HG03575 (cell line): ENCODE data around the gene TUBA4A.

Experiments
- ATAC-seq: cut with Tn5 transposase; IDR thresholded peaks from one replicate; pipeline ENCODE4 v1.9.1; 2021; ENCODE audit not compliant: unreplicated experiment, insufficient number of reproducible peaks, low FRiP score; ENCODE audit errors: extremely low read depth

TUBA4A gene

DNA sequence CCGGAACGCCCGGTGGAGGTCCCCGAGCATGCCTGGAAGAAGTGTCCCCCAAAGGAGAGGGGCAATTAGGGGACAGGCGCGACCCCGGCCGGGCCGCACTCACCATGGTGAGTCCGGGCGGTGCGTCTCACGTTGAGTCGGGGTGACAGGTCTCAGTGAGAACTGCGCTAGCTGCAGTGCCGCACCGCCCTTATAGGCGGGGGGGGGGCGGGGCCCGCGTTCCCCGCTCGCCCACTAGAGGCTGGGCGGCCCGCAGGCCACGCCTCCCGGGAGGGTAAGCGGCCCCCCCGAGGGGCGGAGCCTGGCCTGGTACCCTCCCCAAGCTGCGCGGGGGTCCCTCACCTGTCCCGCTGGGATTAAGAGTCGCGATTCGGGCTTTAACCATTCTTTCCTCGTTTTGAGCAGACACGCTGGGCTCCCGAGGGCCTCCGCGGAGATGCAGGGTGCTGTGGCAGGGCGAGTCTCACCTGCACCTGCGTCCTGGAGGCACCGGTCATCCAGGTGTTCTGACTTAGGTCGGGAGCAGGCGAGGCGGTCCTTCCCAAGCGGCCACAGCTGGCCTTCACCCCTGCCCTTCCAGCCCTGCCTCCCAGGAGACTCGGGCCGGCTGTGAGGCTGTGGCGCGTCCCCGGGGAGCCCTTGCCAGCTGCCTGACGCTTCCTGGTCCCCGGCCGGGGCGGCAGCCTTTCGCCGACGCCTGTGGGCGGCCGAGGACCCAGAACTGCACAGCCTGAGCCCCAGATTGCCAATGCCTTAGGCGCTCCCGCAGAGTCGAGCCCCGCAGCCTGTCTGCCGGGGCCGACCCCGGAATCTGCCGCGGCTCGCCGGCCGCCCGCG is at the start of gene TUBA4A:
TUBA4A (minus strand) TSS at position 166 of the 837 bp plus-strand sequence; CDS start at position 106, 60 bp downstream.
- ATAC-seq, result no peak

DNA sequence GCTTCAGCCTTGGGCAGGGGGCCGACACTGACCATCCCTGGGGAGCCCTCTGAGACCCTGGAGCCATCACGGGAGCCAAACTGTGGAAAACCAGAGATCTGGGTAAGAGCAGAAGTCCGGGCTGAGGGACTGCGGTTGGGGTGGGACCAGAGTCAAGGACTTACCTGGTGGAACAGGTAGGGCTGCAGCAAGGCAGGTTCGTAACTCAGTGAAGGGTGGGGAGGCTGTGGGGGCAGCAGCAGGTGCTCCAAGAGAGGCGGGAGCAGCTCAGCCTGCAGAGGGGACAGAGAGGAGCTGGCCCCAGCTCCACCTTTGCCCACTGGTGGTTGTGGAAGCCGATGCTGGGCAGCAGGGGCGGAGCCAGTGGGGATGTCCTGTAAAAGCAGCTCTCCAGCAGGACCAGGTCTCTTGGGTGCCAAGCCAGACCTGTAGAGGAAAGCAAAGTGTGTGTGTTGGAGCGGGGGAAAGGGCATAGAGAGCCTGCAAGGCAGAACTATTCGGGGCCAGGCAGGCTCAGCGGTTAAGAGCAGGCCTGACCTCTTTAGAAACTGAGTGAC is 48.8 kb upstream of the TUBA4A start:
- no peak for ATAC-seq

DNA sequence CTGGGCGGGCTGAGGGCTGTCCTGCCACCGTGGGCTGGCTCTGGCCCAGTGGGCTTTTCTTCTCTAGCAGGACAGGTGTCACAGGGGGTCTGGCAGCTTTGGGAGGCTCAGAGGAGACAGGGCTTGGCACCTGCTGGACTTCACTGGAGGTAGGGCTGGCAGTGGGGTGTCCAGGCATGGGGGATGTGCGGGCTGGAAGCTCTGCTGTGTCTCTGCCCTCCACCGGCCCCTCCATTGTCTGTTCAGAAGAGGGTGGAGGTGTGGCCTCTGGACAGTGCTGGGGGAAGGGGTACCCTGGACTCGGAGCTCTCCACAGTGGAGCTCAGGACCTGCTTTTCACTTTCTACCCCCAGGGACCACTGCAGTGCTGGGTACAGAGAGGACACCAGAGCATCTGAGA is 46.3 kb upstream of the TUBA4A start:
- no peak for ATAC-seq

DNA sequence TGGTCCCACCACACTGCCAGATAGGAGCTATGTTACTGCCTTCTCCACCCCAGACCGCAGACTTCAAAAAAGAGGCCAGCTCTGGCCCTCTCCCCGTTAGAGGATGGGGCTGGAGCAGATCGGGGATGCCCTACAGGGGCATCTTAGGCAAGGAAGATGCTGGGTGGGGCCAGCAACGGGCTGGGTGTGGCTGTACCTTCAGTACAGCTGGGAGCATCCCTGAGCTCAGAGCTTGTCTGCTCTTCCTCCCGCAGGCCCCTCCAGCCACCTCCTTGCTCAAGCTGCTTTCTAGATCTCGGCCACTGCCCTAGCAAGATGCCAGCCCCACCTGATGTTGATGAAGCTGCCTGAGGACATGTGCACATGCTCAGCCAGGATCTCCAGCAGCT is 45.6 kb upstream of the TUBA4A start:
- no peak for ATAC-seq

DNA sequence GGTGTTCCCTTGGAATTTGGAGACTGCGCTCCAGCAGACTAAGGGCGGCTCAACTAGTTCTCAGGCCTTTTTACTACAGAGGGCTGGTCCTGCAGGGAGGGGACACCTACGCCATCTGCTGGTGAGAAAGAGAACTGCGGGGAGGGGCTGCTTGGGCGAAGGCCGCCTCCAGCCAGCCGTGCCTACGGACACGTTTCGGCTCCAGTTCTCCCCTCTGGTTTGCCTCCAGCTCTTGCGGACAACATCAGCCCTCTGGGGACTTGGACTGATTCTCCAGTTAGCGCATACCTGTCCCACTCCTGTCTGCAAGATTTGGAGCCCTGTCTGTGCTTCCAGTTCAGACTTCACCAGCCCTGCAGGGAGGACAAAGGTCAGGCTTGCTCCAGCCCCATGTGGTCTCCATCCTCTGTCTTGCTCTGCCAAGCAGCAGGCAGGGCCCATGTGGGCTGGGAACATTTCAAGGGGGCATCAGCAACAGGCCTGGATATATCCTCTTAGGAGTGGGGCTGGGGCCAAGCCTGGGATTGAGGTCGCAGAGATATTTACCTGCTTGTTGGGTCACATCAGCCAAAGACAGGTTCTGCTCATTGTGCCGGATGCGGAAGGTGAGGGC is 45.1 kb upstream of the TUBA4A start:
- no peak for ATAC-seq

DNA sequence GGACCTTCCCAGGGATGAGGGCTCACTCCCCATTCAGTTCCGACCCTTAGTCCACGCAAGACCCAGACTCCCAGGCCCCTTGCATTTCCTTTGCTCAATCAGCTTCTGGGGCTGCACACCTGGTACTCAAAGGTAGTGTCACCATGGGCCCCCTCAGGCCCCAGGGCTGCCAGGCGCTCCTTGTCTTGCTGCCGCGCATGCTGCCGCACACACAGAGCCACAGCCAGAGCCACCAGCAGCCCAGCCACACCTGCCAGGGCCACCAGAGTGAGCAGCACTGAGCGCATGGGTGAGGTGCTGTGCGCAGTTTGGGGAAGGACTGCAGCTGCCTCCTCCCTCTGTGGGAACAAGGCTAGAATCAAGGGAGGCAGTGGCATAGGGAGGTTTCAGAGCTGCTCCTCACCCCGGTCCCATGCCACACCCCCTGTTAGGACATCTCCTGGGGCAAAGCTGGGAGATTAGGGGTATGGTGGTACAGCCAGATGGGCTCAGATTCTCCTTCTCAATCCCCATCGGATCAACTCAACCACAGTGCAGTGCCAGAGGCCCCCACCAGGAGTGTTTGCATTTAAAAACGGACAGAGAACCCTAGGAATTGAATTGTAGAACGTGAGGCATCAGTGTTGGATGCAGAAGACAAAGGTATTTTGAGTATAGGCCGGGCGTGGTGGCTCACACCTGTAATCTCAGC is 44.2 kb upstream of the TUBA4A start:
- ATAC-seq, result no peak

DNA sequence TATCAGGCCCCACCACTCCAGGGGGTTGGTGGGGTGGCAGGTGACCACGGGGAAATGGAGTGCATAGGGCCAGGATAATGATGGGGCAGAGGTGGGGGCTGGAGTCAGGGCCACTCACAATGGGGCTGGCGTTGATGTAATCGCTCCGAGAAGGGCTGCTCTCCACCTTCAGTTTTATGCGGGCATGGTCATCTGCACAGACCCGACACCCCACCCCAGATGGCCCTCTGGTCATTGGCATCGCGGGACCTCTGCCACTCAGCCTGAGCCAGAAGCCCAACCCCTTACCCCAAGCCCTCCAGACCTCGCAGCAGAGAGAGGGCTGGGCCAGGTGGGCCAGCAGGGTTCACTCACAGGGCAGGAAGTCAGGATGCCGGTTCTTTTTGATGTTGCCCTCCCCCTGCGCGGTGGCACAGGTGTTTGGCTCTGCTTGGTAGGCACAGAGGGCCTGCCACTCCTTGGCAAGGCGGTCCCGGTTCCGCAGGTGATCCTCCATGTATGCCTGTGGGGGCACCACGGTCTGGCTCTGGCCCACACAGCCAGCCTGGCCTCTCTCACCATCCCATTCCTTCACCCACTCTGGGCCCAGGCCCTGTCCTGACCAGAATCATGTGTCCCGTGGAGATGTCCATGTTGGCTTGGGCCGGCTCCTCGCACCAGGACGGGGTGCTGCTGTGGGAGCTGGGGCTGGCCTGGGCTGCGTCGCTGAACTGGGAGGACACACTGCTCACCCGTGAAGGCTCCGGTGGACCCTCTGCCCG is 43.1 kb upstream of the TUBA4A start:
- ATAC-seq, result no peak

DNA sequence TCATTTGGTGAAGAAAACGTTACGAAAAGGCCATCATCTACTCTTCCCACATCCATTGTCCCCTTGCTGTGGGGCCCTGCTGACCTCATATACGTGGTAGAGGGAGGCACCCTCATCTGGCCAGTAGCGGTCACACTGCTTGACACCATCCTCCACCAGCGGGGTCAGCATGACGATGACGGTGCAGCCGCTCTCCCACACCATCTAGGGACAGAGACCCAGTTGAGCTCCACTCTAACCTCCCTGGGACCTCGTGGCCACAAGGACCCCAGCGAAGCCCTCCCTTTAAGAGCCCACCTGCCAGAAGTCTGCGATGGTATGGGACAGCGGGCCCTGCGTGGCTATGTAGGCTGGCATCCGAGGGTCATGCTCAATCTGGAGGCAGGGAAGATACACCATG is 42.4 kb upstream of the TUBA4A start:
- no peak for ATAC-seq

DNA sequence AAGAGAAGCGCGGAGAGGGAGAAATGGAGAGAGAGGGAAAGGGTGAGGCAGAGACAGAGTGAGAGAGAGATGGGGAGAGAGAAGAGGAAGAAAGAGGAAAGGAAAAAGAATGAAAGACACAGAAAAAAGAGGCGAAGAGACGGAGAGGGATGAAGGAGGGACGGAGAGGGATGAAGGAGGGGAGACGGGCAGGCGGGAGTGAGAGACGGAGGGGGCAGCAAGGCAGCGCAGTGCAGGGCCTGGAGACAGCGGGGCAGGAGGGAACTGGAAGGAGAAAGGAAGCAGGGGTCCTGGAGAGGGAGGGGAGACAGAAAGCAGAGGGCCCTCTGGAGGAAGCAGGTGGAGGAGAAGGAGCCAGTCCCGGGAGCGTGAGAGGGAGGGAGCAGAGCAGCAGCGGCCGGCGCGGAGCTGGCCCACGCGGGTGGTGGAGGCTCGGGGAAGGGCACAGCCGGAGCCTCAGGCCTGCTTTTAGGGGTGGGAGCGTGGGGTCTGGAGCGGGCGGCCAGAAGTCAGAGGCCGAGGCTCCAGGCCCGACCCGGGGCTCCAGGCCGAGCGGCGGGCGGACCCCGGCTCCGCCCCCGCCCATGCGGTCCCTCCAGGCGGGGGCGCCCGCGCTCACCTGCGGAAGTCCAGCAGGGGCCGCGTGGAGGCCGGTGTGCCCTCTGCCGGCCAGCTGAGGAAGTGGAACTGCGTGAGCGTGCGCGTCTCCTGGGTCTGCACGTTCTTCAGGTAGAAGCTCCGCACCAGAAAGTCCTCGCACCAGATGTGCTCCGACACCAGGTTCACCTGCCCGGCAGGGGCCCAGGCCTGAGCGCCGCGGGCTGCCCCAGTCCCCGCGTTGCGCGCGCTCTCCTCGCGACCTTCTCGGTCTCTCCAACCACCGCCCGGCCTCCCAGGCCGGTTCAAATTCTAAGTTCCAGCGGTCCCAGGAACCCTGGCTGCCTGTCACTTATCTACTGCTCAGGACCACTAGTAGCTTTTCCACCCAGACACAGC is 40.9 kb upstream of the TUBA4A start:
- peak; percentile 67 for ATAC-seq

DNA sequence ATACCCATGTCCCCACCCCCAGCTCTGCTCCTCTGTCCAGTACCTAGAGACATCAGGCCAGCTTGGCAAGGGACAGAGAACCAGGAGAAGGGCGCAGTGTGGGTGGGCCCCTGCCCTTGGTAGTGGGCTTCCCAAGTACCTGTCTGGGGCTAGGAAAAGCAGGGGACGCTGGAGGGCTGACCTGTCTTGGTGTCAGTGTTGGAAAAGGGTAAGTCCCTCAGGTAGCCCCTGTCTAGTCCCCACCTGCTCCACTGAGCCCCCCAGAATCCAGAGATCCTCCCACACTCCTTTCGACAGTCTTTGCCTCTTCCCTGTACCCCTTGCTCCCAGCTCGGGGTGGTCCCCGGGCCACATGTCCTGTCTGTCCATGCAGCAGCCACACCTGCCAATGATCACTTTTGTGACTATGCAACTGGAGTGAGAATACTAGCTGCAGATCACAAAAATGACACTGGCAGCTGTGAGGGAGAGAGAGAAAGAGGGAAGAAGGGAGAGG is 40.1 kb upstream of the TUBA4A start:
- no peak for ATAC-seq

DNA sequence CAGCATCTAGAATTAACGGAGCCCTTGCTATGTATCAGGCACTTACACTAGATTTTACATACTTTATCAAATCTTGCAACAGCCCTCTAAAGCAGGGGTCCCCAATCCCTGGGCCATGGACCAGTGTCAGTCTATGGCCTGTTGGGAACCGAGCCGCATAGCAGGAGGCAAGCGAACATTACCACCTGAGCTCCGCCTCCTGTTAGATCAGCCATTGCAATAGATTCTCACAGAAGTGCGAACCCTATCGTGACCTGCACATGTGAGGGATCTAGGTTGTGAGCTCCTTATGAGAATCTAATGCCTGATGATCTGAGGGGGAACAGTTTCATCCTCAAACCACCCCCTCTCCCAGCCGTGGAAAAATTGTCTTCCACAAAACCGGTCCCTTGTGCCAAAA is 38.9 kb upstream of the TUBA4A start:
- ATAC-seq, result no peak

DNA sequence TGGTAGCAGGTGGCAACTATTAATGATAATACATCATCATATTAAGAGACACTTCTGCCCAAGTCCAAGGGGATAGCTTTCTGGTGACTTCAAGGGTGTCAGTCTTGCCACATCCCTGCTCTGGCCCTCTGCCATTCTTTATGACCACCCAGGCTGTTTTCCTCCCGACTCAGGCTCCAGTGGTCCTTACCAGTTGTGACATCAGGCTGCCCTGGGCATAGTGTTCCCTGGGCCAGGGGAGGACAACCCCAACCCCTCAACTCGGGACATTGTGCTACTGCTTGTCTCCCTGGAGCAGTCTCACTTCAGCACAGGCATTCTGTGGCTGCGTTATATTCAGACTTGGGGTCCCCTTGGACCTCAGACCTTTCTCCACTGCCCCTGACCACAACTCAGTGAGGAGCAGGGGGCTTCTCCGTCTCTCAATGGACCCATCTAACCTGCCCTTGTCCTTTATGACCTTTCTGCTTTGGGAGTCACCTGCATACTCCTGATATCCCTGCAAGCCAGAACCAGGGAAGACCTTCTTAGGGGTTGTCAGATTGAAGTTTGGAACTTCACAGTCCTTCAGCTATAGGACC is 38.3 kb upstream of the TUBA4A start:
- ATAC-seq, result no peak

DNA sequence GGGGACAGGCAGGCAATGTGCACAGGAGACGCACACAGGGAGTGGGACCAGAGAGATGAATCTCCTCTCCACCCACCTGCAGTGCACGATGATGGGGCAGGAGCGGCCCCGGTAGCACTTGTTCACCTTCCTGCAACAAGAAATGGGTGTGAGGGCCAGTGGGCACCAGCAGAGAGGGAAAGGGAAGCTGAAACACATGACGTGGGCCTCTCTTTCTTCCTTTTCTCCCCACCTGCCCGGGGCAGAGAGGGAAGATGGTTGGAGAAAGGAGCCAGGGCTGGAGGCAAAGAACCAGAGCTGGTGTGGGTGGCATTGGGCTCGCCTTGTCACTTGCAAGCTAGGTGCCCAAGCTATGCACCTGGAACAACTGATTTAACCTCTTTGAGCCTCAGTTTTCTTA is 37.7 kb upstream of the TUBA4A start:
- ATAC-seq, result no peak

DNA sequence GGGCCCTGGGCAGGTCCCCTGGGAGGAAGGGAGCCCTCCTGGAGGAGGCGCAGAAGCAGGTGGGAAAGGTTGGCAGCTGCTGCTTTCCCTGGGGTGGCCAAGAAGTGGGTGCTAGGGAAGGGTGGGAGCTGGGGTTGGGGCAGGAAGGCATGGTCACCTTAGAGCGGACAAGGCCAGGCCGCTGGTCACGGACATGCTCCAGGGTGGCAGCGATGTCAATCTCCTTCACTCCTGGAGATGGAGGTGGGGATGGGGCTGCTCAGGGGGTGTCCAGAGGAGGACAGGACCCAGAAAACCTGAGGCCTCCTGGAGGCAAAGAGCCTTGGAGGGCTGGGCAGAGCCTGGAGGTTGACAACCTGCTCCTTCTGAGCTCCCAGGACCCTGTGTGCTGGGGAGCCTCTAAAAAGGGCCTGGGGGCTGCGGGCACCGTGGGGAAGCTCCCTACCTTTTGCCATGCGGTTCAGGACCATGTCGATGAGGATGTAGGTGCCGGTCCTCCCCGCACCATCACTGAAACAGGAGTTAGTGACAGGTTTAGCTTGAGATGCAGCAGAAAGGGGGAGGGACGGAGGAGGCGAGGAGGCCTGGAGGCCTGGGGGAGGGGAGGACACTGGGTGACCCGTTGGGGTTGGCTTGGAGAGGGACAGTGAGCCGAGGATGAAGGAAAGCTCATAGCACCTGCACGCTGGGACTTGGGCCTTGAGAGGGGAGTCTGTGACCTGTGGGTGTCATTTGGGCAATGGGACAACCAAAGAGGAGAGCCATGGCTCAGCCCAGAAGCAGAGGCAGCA is 36.9 kb upstream of the TUBA4A start:
- no peak for ATAC-seq

DNA sequence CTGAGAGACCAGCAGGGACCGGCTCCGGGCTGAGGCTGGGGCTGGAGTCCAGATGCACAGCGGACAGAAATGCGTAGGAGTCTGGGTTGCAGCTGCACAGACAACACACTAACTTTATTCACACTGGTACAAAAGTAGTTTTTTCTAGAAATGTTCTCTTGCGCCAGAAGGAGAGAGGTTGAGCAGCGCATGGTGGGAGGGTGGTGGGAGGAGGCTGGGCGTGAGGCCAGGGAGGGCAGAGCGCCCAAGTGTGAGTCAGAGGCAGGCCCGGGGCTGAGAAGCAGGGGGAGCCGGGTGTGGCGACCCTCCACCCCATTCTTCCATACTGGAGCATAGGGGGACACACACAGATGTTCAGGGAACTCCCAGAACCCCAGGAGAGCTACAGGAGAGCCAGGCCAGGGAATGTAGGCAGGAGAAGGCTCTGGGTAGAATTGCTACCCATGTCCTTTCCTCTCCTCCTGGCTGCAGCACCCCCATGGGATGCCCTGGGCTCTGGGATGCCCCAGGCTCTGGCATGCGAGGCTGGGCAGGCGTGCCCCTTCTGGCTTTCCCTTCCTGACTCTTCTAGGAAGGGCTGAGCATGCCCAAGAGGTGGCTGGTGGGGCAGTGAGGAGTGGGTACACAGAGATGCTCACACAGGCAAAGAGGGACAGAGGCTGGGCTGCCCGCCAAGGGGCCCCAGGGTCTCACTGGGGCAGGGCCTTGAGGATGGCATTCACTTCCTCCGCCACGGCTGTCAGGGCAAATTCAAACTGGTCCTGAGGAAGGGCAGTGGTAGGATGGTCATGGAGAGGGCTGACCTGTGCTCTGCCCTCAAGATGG is 36.0 kb upstream of the TUBA4A start:
- no peak for ATAC-seq

DNA sequence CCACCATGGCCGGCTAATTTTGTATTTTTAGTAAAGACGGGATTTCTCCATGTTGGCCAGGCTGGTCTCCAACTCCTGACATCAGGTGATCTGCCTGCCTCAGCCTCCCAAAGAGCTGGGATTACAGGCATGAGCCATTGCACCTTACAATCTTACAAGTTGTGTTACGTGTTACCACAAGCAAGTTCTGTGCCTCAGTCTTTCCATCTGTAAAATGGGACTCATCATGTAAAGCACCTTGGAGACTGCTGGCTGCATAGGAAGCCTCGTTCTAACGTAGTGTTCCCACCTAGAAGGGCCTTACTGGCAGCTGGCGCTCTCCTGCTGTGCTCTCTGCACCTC is 35.4 kb upstream of the TUBA4A start:
- ATAC-seq, result no peak
